ENCODE data around the gene SLC7A7.
A peak's percentile ranks its signal among the peaks of the same experiment; 100 is the strongest.
"Not testable (repeated sequence)": the region's sequence is repeated elsewhere in the genome, so short reads cannot be mapped to it uniquely, and the experiment has no call there.

Gene SLC7A7

GRCh38 chr14:22844221-22845102 is 29.2 kb upstream of the SLC7A7 start:
- DNase-seq (ENCODE audit: low read depth, low spot score), result no peak

DNA sequence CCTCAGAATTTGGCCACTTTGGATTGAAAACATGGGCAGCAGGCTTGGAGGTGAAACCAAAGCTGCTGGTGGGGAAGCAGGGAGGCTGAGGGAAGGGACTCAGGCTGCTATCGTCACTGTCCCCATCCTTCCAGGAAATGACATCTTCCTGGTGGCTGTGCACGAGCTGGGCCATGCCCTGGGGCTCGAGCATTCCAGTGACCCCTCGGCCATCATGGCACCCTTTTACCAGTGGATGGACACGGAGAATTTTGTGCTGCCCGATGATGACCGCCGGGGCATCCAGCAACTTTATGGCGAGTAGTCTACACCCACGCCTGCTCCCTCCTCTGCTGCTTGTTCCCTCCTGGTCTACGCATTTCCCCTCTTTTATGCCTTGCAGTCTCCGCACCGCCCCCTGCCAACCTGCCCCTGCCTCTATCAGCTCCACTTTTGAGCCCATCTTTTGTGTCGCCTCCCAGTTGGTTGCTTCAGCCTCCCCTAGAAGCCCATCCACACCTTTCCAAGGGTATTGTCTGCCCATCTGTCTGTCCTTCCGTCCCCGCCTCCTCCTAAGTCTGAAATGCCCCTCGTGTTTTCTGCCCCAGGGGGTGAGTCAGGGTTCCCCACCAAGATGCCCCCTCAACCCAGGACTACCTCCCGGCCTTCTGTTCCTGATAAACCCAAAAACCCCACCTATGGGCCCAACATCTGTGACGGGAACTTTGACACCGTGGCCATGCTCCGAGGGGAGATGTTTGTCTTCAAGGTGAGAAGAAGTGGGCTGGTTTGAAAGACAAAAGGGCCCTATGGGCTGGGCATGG is 28.1 kb upstream of the SLC7A7 start:
- DNase-seq (ENCODE audit: low read depth, low spot score), result no peak

- no peak for DNase-seq (ENCODE audit: low read depth, low spot score)
Measured at GRCh38 chr14:22842211-22843122, 27.2 kb upstream of the SLC7A7 start.

- no peak for DNase-seq (ENCODE audit: low read depth, low spot score)
Measured at GRCh38 chr14:22841769-22842168, 26.5 kb upstream of the SLC7A7 start.

DNA sequence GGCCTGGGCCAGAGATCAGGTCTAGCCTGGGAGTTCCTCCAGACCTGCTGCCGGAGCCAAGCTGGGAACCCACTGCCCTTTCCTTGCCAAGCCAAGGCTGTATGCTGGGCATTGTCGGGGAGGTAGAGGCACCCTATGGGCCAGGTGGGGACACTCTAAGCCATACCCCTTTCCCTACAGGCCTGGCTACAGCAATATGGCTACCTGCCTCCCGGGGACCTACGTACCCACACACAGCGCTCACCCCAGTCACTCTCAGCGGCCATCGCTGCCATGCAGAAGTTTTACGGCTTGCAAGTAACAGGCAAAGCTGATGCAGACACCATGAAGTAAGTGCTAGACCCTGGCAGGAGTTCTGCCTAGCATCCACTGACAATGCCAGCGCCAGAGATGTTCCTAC is 26.1 kb upstream of the SLC7A7 start:
- no peak for DNase-seq (ENCODE audit: low read depth, low spot score)

GRCh38 chr14:22839159-22839779 is 24.0 kb upstream of the SLC7A7 start:
- peak; percentile 77 for DNase-seq (ENCODE audit: low read depth, low spot score)

DNA sequence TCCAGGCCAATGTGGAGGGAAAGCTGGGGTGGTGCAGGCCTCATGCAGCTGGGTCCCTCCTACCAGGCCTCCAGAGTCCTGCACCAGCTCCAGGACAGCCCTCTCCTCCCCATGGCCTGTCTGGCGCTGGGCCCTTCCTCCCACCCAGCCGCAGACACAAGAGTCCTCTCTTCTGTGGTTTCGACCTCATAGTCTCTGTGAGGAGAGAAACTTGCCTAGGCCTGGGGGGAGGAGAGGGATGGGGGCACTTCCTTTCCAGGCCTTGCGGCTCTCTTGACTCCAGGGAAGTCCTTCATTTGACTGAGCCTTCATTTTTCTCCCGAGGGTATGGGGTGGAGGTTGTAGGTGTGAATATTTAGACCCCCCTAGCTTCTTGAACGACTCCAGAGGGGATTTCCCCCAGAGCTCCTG is 23.4 kb upstream of the SLC7A7 start:
- DNase-seq (ENCODE audit: low read depth, low spot score), result peak; percentile 36

GRCh38 chr14:22837750-22838538 is 22.7 kb upstream of the SLC7A7 start:
- peak; percentile 37 for DNase-seq (ENCODE audit: low read depth, low spot score)

GRCh38 chr14:22837114-22837749 is 22.0 kb upstream of the SLC7A7 start:
- DNase-seq (ENCODE audit: low read depth, low spot score), result peak; percentile 76

DNA sequence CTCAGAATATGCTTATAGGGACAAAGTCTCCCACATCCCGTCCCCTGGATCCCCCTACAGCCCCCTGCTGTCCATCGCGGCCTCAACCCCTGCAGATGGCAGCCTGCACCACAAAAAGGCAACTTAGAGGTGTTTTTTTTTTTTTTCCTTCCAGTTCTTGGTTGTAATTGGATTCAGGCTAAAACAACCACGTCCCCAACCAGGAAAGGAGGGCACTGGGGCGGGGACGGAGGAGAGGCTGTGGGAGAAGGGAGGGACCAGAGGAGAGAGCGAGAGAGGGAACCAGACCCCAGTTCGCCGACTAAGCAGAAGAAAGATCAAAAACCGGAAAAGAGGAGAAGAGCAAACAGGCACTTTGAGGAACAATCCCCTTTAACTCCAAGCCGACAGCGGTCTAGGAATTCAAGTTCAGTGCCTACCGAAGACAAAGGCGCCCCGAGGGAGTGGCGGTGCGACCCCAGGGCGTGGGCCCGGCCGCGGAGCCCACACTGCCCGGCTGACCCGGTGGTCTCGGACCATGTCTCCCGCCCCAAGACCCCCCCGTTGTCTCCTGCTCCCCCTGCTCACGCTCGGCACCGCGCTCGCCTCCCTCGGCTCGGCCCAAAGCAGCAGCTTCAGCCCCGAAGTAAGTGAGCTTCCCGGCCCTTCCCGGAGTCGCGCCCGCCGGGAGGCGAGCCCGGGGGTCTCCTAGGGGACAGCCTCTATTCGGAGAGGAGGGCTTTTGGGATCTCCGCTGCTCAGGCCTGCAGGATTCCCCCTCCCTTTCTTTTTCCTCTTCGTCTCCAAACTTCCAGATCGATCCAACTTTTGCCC is 21.3 kb upstream of the SLC7A7 start, which contains the start of gene MMP14:
Gene MMP14 (plus strand): TSS at position 285 of the 813 bp plus-strand sequence. CDS start 233 bp downstream, at position 518.
- DNase-seq (ENCODE audit: low read depth, low spot score), result peak; percentile 72

DNA sequence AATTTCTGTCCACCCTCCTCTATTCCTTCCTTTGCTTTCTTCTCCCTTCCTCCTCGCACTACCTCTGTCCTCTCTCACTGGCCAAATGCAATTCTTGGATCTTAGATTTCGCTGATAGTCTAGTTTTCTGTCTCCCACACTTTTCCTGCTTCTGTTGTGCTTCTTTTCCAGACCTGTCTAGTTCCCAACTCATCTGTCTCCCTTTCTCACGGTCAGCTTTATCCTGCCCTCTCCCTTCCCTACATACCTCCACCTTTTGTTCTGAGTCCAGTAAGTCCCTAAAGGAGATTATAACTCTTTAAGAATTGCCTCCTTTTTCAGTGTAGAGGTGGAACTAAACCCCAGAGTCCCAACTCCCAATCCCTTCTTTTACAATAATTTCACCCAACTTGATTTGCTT is 20.3 kb upstream of the SLC7A7 start:
- DNase-seq (ENCODE audit: low read depth, low spot score), result no peak

DNA sequence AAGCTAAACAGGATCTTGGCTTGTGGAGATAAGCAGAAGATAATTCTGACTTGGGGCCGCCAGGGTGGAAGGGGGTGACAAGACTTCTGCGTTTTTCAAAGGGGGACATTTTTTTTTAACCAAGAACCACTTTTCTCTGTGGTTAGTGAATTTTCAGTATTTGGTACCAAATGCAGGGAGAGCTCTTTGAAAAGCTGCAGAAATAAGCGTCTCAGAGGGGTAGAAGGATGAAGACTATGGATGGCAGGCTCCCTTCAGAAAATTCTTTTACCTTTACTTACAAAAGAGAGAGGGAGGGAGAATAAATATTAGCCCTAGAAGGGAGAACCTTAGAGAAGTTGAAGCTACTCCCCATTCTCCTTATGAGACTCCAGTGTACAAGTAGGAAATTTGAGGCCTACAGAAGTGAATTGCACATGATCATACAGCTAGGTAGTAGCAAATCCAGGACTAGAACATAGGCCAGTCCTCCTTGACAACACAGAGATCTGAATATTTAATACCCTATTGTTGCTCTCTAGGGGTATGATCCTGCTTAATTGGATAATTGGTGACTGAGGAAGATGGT is 15.3 kb upstream of the SLC7A7 start:
- DNase-seq (ENCODE audit: low read depth, low spot score), result no peak

DNA sequence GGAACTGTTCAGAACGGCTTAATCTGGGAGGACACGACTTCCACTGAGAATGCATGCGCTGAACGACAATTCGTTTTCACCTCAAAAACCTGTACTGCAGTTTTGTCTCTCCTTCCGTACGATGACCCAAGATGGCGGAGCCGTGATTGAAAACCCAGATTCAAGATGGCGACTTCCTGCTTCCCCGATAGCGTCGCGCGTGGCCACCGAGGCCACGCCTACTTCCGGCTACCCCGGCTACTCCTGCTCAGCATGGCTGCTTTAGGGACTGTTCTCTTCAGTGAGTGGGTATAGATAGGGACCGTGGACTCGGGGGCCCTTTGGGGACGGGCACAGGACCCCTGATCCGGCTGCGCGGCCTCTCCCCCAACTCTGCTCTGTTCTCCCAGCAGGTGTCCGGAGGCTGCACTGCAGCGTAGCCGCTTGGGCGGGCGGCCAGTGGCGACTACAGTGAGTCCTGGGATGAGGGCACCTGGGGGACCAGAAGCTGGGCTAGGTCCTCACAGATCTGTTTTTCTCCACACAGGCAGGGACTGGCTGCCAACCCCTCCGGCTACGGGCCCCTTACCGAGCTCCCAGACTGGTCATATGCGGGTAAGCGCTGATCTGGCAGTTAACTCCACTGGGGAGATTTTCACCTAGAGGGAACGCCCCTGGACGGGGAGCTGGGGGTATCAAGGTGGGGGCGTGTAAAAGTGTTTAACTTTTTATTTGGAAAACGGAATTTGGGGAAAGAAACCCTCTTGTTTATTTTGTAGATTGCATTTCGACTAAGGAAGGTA is 14.6 kb upstream of the SLC7A7 start, which contains the start of gene MRPL52:
Gene MRPL52 (plus strand): TSS at position 227 of the 782 bp plus-strand sequence. CDS start 26 bp downstream, at position 253.
- peak; percentile 89 for DNase-seq (ENCODE audit: low read depth, low spot score)

DNA sequence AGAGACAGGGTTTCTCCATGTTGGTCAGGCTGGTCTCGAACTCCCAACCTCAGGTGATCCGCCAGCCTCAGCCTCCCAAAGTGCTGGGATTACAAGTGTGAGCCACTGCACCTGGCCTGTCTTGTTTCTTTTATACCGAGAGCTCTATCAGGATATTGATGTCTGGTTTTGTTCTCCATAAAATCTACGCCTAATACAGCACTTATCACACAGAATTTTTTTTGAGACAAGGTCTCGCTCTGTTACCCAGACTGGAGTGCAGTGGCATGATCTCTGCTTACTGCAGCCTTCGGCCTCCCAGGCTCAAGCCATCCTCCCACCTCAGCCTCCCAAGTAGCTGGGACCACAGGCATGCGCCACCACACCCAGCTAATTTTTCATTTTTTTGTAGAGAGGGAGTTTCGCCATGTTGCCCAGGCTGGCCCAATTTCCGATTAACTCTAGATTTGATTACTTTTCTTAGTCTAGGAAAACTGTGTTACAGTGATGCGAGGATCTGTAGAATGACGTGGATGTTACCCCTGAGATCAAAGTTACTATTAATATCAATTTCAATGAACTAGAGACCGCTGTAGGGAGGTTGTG is 13.9 kb upstream of the SLC7A7 start:
- not testable (repeated sequence) for DNase-seq (ENCODE audit: low read depth, low spot score)

- DNase-seq (ENCODE audit: low read depth, low spot score), result peak; percentile 67
Measured at GRCh38 chr14:22824711-22825359, 9.6 kb upstream of the SLC7A7 start.

- DNase-seq (ENCODE audit: low read depth, low spot score), result peak; percentile 97
Measured at GRCh38 chr14:22822571-22823098, 7.4 kb upstream of the SLC7A7 start.
